HFFc6 (cell line): ENCODE results near the gene PARD3. TPM values are rescaled to one million over a fixed set of nuclear protein-coding genes. Genes with fewer than 3 reads are reported as not detected.

Experiments
- DNase-seq: peaks from one replicate; pipeline ENCODE4 v3.0.0-alpha.2; 2018
- H3K27ac Mint-ChIP-seq: 2 replicates; pipeline ENCODE4 v1.8.0; 2020; ENCODE audit warnings: mild to moderate bottlenecking, mixed read lengths
- H3K27me3 Mint-ChIP-seq: 2 replicates; pipeline ENCODE4 v1.8.0; 2021; ENCODE audit warnings: mild to moderate bottlenecking, moderate library complexity, mixed read lengths; ENCODE audit not compliant: insufficient read depth
- H3K36me3 Mint-ChIP-seq: 2 replicates; pipeline ENCODE4 v1.8.0; 2021; ENCODE audit warnings: low read depth, mixed read lengths
- H3K4me1 Mint-ChIP-seq: 2 replicates; pipeline ENCODE4 v1.8.0; 2020; ENCODE audit warnings: low read depth, mixed read lengths
- H3K4me3 Mint-ChIP-seq: 2 replicates; pipeline ENCODE4 v1.8.0; 2020; ENCODE audit warnings: mild to moderate bottlenecking, moderate library complexity, mixed read lengths
- H3K9me3 Mint-ChIP-seq: 2 replicates; pipeline ENCODE4 v1.8.0; 2020; ENCODE audit warnings: mild to moderate bottlenecking, mixed read lengths
- CTCF ChIP-seq: fragments of 200-600 bp; sonication (generic); IDR thresholded peaks from 2 replicates; pipeline ENCODE4 v1.5.0; 2021; ENCODE audit warnings: antibody characterized with exemption, mild to moderate bottlenecking
- total RNA-seq, 6 experiments: library from RNA; stranded (reverse); fragmentation: NEBNext Ultra II Directional; extraction: Animal tissue kit (Norgen Biotek cat#: 25700); gene quantifications; 2 replicates in 1 of 6; 3 replicates in 5 of 6; pipeline ENCODE4 v1.2.3, GENCODE V29; 2021

PARD3 gene
- total RNA-seq, 6 experiments from 2014 or later: 19.9 to 24.3 (median 23.1) TPM

GRCh38 chr10:34727595-34728033 is 87.5 kb downstream of the PARD3 start:
- no peak overlapping the region for H3K27ac Mint-ChIP-seq
- H3K4me3 Mint-ChIP-seq: no peak overlapping the region
- no peaks in the 10 kb centered on the region for H3K36me3 Mint-ChIP-seq
- peaks cover 45% of the 10 kb centered on the region for H3K4me1 Mint-ChIP-seq
- no peak for DNase-seq
- TF ChIP-seq CTCF: no peak
- H3K9me3 Mint-ChIP-seq: no peaks in the 10 kb centered on the region
- no peaks in the 10 kb centered on the region for H3K27me3 Mint-ChIP-seq

- H3K27ac Mint-ChIP-seq: no peak overlapping the region
- no peak overlapping the region for H3K4me3 Mint-ChIP-seq
- no peaks in the 10 kb centered on the region for H3K27me3 Mint-ChIP-seq
- H3K4me1 Mint-ChIP-seq: peaks cover 43% of the 10 kb centered on the region
- DNase-seq: no peak
- H3K36me3 Mint-ChIP-seq: no peaks in the 10 kb centered on the region
- no peaks in the 10 kb centered on the region for H3K9me3 Mint-ChIP-seq
- no peak for TF ChIP-seq CTCF
Measured at GRCh38 chr10:34726862-34727261, 88.2 kb downstream of the PARD3 start.

GRCh38 chr10:34723750-34724149 is 91.3 kb downstream of the PARD3 start:
- Mint-ChIP-seq H3K4me1 (peaks cover 60% of the 10 kb centered on the region), H3K9me3 (no peaks in the 10 kb centered on the region), H3K36me3 (no peaks in the 10 kb centered on the region), H3K27me3 (no peaks in the 10 kb centered on the region), H3K27ac (peak overlapping the region; percentile 76; the same call in 1 of the 2 replicates), H3K4me3 (peak overlapping the region; percentile 88)
- peak; percentile 61 for DNase-seq
- peak; percentile 78 for TF ChIP-seq CTCF

DNA sequence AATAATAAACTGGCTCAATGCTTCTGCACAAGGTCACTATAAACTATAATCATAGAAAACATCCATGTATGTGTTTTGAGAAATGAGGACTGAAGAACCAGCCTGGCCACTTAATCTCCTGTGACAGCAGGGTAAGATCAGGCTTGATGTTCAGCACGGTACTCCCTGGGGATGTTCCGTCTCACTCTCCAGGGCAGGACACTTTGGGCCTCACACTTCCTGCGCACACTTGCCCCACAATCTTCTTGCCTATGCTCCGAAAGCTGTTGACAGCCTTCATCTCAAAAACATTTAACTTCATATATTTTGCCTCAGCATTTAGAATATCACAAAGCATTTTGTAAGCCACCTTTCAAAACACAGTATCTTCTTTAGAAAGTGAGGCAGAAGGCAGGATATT is 92.7 kb downstream of the PARD3 start:
- TF ChIP-seq CTCF: no peak
- no peaks in the 10 kb centered on the region for H3K27me3 Mint-ChIP-seq
- no peak overlapping the region for H3K4me3 Mint-ChIP-seq
- H3K4me1 Mint-ChIP-seq: peaks cover 62% of the 10 kb centered on the region
- DNase-seq: no peak
- no peaks in the 10 kb centered on the region for H3K36me3 Mint-ChIP-seq
- H3K27ac Mint-ChIP-seq: no peak overlapping the region
- no peaks in the 10 kb centered on the region for H3K9me3 Mint-ChIP-seq

DNA sequence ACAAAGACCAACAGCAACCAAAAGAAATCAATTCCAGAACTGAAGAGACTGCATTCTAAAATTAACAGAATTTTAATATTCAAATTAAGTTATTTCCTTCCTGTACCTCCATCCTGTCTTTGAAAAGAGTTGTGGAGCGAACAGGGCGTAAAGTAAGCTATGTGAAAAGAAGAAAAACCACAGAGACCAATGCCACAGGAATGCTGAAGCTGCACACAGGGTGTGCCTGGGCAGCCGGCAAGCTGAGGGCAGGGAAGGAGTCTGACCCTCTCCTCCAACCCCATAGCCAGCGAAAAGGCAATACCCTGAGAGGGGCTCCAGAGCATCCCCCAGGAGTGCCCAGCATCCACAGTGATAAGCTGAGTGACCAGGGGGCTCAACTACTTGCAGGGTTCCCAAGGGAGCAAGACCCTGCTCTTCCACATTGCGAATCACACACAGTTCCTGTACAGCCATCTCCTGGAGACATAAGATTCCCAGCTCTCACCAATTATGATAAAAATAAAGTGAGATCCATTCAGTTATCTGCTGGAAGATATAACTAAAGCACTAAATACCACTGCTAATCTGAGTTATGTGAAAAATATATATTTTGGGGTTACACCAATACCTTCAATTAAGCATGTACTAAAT is 93.8 kb downstream of the PARD3 start:
- Mint-ChIP-seq H3K4me3 (peak overlapping the region; percentile 78), H3K4me1 (peaks cover 70% of the 10 kb centered on the region), H3K36me3 (no peaks in the 10 kb centered on the region), H3K27me3 (no peaks in the 10 kb centered on the region), H3K9me3 (no peaks in the 10 kb centered on the region), H3K27ac (peak overlapping the region; percentile 79)
- peak; percentile 69 for DNase-seq
- TF ChIP-seq CTCF: no peak
